ENCODE measurements around the gene CHRM5. TPM values are rescaled to one million over a fixed set of nuclear protein-coding genes. Genes with fewer than 3 reads are reported as not detected.

CHRM5 gene
- total RNA-seq, 1 experiment from 2014 or later: not detected

DNA sequence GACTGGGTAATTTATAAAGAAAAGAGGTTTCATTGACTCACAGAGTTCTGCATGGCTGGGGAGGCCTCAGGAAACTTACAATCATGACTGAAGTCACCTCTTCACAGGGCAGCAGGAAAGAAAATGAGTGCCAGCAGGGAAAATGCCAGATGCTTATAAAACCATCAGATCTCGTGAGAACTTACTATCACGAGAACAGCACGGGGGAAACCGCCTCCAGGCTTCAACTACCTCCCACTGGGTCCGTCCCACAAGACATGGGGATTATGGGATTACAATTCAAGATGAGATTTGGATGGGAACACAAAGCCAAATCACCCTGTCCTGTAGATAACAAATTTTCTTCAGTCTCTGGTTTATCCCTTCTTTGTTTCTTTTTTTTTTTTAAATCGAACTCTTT lies 101.7 kb downstream of the CHRM5 start:
- Histone ChIP-seq H3K4me1 (peaks cover 6% of the 10 kb centered on the region; the same call in 1 of the 2 replicates), H3K27me3 (no peaks in the 10 kb centered on the region), H3K4me3 (no peak overlapping the region), H3K9me3 (replicated peaks) (no peaks in the 10 kb centered on the region), H3K27ac (no peak overlapping the region), H3K36me3 (no peaks in the 10 kb centered on the region)
- peak in 1 of 2 experiments; percentile 30 for DNase-seq

DNA sequence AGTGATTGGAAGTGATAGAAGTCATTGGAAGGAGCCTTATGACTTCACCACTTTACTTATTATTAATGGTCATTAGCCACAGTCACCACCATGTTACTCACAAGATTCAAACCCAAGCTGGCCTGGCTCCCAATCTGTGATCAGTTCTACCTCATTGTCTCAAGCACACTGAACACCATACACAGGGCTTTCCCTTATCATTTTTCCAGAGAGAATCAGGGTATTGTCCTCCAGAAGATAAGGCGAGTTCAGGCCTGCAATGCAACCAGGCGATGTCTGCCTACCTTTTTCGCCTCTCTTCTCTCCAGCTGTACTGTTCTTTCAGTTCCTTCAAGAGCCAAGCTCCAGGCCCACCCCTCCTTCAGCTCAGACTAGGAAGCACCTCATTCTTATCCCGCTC lies 108.5 kb downstream of the CHRM5 start:
- Histone ChIP-seq H3K36me3 (no peaks in the 10 kb centered on the region; the same call in 1 of the 2 replicates), H3K4me1 (no peaks in the 10 kb centered on the region), H3K27ac (no peak overlapping the region), H3K4me3 (no peak overlapping the region), H3K27me3 (no peaks in the 10 kb centered on the region), H3K9me3 (replicated peaks) (no peaks in the 10 kb centered on the region)
- DNase-seq: no peak

DNA sequence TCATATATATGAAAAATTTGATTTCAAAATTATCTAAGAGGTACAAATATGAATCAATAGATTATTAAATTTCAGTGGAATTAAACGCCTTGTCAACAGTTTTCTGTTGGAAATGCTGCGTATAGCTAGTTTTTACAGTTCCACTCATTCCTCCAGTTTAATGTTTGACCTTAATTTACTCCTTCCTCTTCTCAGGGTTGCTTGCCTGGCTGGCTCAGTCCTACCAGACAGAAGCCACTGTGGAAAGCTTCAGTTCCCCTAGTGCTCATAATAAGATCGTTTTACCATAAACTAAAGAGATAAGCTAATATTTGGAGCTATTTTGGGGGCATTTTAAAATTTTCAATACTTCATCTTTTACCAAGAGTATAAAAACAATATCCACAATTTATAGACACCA lies 110.6 kb downstream of the CHRM5 start:
- Histone ChIP-seq H3K4me3 (no peak overlapping the region), H3K4me1 (no peaks in the 10 kb centered on the region), H3K27ac (no peak overlapping the region), H3K36me3 (peaks cover 10% of the 10 kb centered on the region), H3K27me3 (no peaks in the 10 kb centered on the region), H3K9me3 (replicated peaks) (no peaks in the 10 kb centered on the region)
- DNase-seq: no peak

GRCh38 chr15:34079904-34080303 lies 111.6 kb downstream of the CHRM5 start:
- Histone ChIP-seq H3K9me3 (replicated peaks) (no peaks in the 10 kb centered on the region), H3K36me3 (peaks cover 18% of the 10 kb centered on the region), H3K27ac (no peak overlapping the region), H3K27me3 (no peaks in the 10 kb centered on the region), H3K4me3 (no peak overlapping the region), H3K4me1 (no peaks in the 10 kb centered on the region)
- no peak for DNase-seq

DNA sequence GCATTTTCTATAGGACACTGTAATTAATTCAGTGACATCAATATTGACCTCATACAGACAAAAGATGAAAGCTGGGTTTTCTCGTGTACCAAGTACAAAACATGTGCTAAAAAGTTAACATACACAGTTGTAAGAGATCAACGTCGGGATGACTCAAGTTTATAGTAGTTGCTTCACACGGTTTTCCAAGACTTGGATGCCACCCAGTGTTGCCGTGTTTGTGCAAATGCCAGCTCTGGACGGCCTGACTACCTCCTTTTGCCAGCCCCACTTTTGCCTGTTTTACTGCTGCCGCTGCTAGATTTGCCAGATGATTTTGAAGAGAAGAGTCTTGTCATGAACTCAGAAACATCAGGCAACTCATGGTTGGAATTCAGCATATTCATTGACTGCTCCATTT lies 115.8 kb downstream of the CHRM5 start:
- H3K27ac ChIP-seq: no peak overlapping the region
- no peak overlapping the region for H3K4me3 ChIP-seq
- no peaks in the 10 kb centered on the region for H3K4me1 ChIP-seq
- H3K36me3 ChIP-seq: peaks cover 39% of the 10 kb centered on the region
- no peaks in the 10 kb centered on the region for H3K27me3 ChIP-seq
- no peaks in the 10 kb centered on the region for H3K9me3 ChIP-seq (replicated peaks)
- no peak for DNase-seq

GRCh38 chr15:34085746-34086145 lies 117.4 kb downstream of the CHRM5 start:
- Histone ChIP-seq H3K4me3 (no peak overlapping the region), H3K27me3 (no peaks in the 10 kb centered on the region), H3K9me3 (replicated peaks) (no peaks in the 10 kb centered on the region), H3K27ac (no peak overlapping the region), H3K36me3 (peaks cover 44% of the 10 kb centered on the region), H3K4me1 (no peaks in the 10 kb centered on the region)
- DNase-seq: no peak

DNA sequence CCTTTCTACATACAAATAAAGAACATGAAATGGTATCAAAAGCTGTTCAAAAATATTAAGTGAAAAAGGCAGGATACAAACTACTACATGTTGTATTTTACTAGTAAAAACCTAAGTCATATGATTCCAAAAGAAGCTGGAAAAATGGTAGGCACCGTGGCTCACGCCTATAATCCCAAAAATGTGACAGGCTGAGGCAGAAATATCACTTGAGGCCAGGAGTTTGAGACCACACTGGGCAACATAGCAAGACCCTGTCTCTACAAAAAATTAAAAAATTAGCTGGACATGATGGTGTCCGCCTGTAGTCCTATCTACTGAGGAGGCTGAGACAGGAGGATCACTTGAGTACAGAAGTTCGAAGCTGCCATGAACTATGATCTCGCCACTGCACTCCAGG lies 131.6 kb downstream of the CHRM5 start:
- H3K27me3 ChIP-seq: no peaks in the 10 kb centered on the region
- peaks cover 13% of the 10 kb centered on the region for H3K36me3 ChIP-seq
- H3K27ac ChIP-seq: no peak overlapping the region
- H3K4me1 ChIP-seq: peaks cover 5% of the 10 kb centered on the region; the same call in 1 of the 2 replicates
- no peaks in the 10 kb centered on the region for H3K9me3 ChIP-seq (replicated peaks)
- no peak overlapping the region for H3K4me3 ChIP-seq
- DNase-seq: no peak

GRCh38 chr15:34101366-34102174 lies 133.3 kb downstream of the CHRM5 start, which contains the start of the genes EMC7 and PGBD4:
TSS of gene EMC7 (minus strand) at chr15:34101862. CDS start at chr15:34101839, 23 bp downstream.
TSS of gene PGBD4 (plus strand) at chr15:34102083. CDS start at chr15:34102532, 449 bp downstream.
- Histone ChIP-seq H3K27me3 (no peaks in the 10 kb centered on the region), H3K36me3 (0 out of 2 replicates have a peak, but pooled peaks cover 5% of the 10 kb centered on the region), H3K4me1 (peaks cover 5% of the 10 kb centered on the region; the same call in 1 of the 2 replicates), H3K27ac (peak within 1 kb of the TSS; percentile 72), H3K4me3 (peak within 1 kb of the TSS; percentile 95), H3K9me3 (replicated peaks) (no peaks in the 10 kb centered on the region)
- peak; percentile 98 to 99 for DNase-seq

DNA sequence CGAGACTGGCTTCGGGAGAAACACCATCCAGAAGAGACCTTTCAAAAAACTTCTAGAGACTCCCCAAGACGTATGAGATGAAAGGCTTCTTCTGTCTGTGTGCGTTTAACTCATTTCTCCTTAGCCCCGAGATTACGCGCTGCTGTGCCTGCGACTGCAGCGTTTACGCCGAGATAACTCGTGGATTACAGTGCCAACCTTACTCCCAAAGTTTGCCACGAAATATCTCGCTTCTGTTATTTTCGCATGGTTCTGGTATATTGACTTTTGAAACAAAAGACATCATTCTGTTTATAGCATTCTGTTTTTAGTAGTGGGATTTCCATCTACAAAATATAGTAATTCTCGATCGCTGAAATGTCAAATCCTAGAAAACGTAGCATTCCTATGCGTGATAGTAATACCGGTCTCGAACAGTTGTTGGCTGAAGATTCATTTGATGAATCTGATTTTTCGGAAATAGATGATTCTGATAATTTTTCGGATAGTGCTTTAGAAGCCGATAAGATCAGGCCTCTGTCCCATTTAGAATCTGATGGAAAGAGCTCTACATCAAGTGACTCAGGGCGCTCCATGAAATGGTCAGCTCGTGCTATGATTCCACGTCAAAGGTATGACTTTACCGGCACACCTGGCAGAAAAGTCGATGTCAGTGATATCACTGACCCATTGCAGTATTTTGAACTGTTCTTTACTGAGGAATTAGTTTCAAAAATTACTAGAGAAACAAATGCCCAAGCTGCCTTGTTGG lies 134.1 kb downstream of the CHRM5 start:
- no peaks in the 10 kb centered on the region for H3K9me3 ChIP-seq (replicated peaks)
- peak overlapping the region; percentile 72 for H3K27ac ChIP-seq
- peak overlapping the region; percentile 95 for H3K4me3 ChIP-seq
- H3K36me3 ChIP-seq: 0 out of 2 replicates have a peak, but pooled peaks cover 5% of the 10 kb centered on the region
- no peak for DNase-seq
- no peaks in the 10 kb centered on the region for H3K27me3 ChIP-seq
- peaks cover 5% of the 10 kb centered on the region; the same call in 1 of the 2 replicates for H3K4me1 ChIP-seq

- no peak for DNase-seq
- no peaks in the 10 kb centered on the region for H3K9me3 ChIP-seq (replicated peaks)
- H3K27me3 ChIP-seq: no peaks in the 10 kb centered on the region
- H3K4me1 ChIP-seq: 0 out of 2 replicates have a peak, but pooled peaks cover 5% of the 10 kb centered on the region
- no peak overlapping the region for H3K4me3 ChIP-seq
- no peak overlapping the region for H3K27ac ChIP-seq
- H3K36me3 ChIP-seq: no peaks in the 10 kb centered on the region
Observed at GRCh38 chr15:34106423-34106822, 138.1 kb downstream of the CHRM5 start.

DNA sequence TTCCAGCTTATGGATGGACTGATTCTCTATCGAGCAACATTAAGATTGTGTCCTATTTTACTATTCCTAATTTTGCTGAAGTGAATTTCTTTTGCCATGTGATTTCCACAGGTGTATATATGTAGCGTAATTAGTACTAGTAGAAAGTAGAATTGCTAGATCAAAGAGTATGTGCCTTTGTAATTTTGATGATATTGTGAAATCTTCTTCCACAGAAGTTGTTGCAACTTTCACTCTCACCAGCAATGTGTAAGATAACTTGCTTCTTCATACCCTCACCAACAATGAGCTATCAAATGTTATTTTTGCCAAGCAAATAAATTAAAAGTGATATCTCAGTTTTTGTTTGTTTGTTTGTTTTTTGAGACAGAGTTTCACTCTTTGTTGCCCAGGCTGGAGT lies 139.0 kb downstream of the CHRM5 start:
- Histone ChIP-seq H3K36me3 (no peaks in the 10 kb centered on the region), H3K27ac (no peak overlapping the region), H3K4me1 (0 out of 2 replicates have a peak, but pooled peaks cover 5% of the 10 kb centered on the region), H3K9me3 (replicated peaks) (no peaks in the 10 kb centered on the region), H3K27me3 (no peaks in the 10 kb centered on the region), H3K4me3 (no peak overlapping the region)
- no peak for DNase-seq

- Histone ChIP-seq H3K4me3 (no peak overlapping the region), H3K36me3 (no peaks in the 10 kb centered on the region), H3K4me1 (no peaks in the 10 kb centered on the region), H3K27ac (no peak overlapping the region), H3K27me3 (no peaks in the 10 kb centered on the region), H3K9me3 (replicated peaks) (no peaks in the 10 kb centered on the region)
- peak in 1 of 2 experiments; percentile 57 for DNase-seq
Observed at GRCh38 chr15:34109797-34110663, 141.7 kb downstream of the CHRM5 start.

DNA sequence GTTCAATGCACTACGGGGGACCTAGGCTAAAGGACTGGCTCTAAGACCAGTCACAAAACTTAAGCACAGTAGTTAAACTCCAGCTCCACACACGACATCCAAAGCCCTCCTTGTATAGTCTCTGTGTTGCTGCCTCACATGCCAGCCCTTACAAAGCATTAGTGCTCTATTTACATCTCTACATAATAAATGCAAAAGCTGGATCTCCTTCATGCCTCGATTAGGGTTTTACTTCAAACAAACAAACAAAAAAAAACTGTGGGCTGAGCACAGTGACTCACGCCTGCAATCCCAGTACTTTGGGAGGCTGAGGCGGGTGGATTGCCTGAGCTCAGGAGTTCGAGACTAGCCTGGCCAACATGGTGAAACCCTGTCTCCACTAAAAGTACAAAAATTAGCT lies 143.2 kb downstream of the CHRM5 start:
- no peak overlapping the region for H3K27ac ChIP-seq

DNA sequence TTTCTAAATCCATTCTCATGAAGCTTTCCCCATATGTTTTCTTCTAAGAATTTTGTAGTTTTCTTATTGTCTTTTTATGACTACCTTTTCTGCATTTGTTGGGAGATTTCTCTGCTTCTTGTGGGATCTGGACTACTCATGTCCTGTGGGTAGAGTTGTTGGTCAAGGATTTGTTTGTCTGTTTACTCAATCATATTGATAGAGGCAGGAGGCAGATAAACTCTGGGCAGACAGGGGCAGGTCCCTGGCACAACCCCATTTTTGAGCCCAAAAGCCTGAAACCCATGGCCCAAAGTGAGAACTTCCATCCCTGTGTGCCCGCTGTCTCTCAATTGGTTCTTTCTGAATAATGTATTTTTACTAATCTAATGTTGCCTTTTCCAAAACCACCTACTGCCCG lies 145.9 kb downstream of the CHRM5 start:
- Histone ChIP-seq H3K4me3 (no peak overlapping the region), H3K9me3 (replicated peaks) (no peaks in the 10 kb centered on the region), H3K36me3 (no peaks in the 10 kb centered on the region), H3K27ac (no peak overlapping the region), H3K4me1 (peaks cover 2% of the 10 kb centered on the region), H3K27me3 (no peaks in the 10 kb centered on the region)
- no peak for DNase-seq

More for the DNA sequence above, 143.2 kb downstream of the CHRM5 start:
- peaks cover 2% of the 10 kb centered on the region; the same call in 1 of the 2 replicates for H3K4me1 ChIP-seq
- H3K9me3 ChIP-seq (replicated peaks): no peaks in the 10 kb centered on the region
- no peaks in the 10 kb centered on the region for H3K27me3 ChIP-seq
- H3K36me3 ChIP-seq: no peaks in the 10 kb centered on the region
- DNase-seq: no peak
- H3K4me3 ChIP-seq: no peak overlapping the region

Measured in SJCRH30 (cell line).